ENCODE data around the gene CACNA2D3.

The CACNA2D3 gene

GRCh38 chr3:54877730-54878129 is 755.4 kb downstream of the CACNA2D3 start:
- no peak for DNase-seq (ENCODE audit: low read depth in 2 of 2)

GRCh38 chr3:54878145-54878544 is 755.8 kb downstream of the CACNA2D3 start:
- DNase-seq (ENCODE audit: low read depth in 2 of 2), result no peak

GRCh38 chr3:54882129-54882833 is 759.9 kb downstream of the CACNA2D3 start:
- DNase-seq (ENCODE audit: low read depth in 2 of 2), result peak; percentile 86

DNA sequence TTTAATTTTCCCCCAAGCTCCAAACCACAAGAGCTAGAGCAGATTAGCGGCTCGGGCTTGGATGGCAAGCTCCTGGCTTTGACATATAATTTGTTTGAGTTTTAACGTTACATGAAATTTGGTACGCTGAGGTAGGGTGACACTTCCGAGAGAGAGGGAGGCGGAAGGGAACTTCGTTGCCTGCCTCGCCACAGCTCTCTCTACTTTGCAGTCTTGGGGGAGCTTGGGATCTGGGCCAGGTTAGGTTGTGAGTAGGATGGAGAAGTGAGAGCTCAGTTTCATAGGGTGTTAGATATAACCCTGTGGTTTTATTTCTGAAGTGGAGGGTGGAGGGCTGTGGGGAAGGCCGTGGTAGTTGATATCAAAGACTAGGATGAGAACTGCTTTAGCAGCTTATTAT is 765.8 kb downstream of the CACNA2D3 start:
- DNase-seq (ENCODE audit: low read depth in 2 of 2), result no peak

GRCh38 chr3:54888873-54889272 is 766.5 kb downstream of the CACNA2D3 start:
- DNase-seq (ENCODE audit: low read depth in 2 of 2), result no peak

- no peak for DNase-seq (ENCODE audit: low read depth in 2 of 2)
Observed at GRCh38 chr3:54889731-54890130, 767.4 kb downstream of the CACNA2D3 start.

DNA sequence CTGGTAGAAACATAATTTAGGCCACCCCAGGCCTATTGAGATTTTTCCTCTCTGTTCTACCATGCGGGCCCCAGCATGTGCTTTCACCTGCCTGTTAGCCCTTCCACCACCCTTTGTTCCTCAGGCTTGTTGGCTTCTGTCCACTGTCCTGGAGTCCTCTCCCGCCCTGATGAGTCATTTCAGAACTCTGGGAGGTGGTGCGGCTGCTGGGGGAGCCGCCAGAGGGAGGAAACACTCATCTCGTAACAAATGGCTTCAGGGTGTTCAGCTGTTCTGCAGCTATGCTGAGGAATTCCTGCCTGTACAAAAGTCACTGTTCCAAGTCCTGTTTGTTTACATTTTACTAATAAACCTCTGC is 769.2 kb downstream of the CACNA2D3 start:
- peak; percentile 89 to 90 for DNase-seq (ENCODE audit: low read depth in 2 of 2)

- no peak for DNase-seq (ENCODE audit: low read depth in 2 of 2)
Observed at GRCh38 chr3:54892168-54892567, 769.8 kb downstream of the CACNA2D3 start.

DNA sequence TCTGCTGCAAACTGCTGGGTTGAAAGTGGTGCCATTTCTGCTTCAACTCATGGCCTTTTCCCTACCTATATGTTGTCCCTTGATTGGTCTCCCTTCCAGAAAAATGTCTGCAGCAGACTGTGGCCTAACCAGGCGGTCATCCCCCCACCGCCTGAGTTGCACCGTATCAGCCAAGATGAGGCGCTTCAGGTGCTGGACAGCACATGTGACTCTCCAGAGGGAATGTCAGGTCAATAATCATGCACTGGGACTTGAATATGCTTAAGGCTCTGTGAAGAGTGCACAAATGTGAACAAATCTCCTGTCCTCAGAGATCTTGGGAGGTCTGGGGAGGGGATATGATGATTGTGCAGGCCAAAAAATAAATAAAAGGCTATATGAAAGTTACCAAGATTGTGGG is 773.3 kb downstream of the CACNA2D3 start:
- DNase-seq (ENCODE audit: low read depth in 2 of 2), result no peak

DNA sequence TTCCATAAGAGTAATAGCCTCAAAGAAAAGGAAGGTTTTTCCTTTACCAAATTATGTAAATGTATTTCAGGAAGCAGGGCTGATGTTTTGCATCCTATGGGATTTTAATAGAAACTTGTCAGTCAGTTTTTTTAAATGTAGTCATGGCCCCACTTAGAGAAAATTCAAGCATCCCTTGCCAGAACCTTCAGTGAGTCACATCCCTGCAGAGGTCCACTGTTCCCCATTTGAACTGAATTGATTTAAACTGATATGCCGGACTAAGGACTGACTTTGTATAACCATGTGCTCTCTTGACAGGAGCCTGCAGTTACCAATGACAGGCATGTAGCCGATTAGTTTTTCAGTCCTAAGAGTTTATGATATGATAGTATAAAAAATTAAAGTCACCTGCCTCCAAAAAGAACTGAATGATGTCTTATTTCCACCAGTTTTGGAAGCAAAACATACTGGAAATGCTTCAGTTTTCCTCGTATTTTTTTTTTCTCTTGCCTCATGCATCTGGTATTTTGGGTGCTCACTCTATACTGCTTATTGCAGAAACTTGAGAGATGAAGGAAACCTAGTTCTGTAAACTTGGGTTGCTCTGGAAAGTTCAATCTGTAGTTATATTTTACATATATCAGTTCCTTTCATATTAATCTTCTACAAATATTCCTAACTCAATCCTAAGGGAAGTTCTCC is 774.8 kb downstream of the CACNA2D3 start:
- DNase-seq (ENCODE audit: low read depth in 2 of 2), result peak in 1 of 2 experiments; percentile 42

- no peak for DNase-seq (ENCODE audit: low read depth in 2 of 2)
Observed at GRCh38 chr3:54899273-54899672, 776.9 kb downstream of the CACNA2D3 start.

GRCh38 chr3:54900838-54901591 is 778.7 kb downstream of the CACNA2D3 start:
- DNase-seq (ENCODE audit: low read depth in 2 of 2), result no peak

DNA sequence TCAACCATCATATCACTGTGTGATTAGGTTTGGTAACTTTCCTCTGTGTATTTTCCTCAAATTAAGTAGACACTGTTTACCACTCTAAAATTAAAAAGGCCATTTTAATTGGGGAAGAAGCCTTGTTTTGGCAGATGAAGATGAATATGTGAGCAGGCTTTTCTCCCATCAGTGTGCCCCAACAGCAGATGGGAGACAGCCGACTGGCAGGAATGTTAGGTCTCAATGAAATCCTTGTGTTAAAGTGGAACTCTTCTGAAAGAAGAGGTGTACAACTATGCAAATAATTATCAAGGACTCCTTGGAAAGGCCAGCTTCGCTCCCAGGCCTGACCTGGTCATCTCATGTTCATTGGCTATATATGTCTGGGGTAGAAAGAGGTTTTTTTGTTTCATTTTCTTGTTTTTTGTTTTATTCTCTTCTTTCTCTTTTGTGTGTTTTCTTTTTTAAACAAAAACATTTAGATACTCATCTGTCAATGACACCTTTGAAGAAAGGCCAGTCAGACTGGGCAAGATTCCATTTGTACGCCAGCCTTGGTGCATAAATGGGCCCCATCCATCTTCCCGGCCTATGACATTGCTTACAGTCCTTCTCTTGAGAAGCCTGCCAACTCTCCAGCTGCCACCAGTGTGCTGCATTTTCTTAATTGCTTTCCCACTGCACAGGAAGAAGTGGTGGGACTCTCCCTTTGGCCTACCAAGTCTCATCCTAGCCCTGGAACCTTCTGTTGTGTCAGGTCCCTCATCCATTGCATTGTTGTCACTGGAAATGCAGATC is 779.7 kb downstream of the CACNA2D3 start:
- no peak for DNase-seq (ENCODE audit: low read depth in 2 of 2)

DNA sequence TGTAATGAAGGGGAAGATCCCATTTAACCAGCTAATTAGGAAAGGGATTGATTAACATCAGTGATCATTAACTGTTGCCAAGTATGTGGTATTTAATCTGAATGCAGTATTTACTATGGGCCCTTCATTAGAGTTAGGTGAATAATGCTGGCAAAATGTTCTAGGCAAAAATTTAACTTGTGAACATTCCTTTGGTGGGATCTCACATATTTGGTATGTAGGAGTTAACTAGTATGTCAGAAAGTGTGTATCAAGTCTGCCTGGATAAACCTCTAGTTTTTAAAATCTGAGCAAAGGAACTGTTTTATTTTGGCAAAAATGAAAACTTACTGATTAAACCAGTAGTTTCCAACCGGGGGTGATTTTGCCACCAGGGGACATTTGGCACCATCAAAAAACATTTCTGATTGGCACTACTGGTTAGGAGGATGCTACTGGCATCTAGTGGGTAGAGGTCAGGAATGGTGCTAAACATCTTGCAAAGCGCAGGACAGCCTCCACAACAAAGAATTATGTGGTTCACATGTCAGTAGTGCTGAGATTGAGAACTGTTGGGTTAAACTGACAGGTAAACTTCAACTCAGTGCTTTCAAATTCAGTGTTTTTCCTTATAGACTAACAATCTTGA is 783.0 kb downstream of the CACNA2D3 start:
- peak; percentile 55 to 59 for DNase-seq (ENCODE audit: low read depth in 2 of 2)

- no peak for DNase-seq (ENCODE audit: low read depth in 2 of 2)
Observed at GRCh38 chr3:54905920-54906319, 783.6 kb downstream of the CACNA2D3 start.

- no peak for DNase-seq (ENCODE audit: low read depth in 2 of 2)
Observed at GRCh38 chr3:54906763-54907162, 784.4 kb downstream of the CACNA2D3 start.

- DNase-seq (ENCODE audit: low read depth in 2 of 2), result no peak
Observed at GRCh38 chr3:54909191-54909590, 786.8 kb downstream of the CACNA2D3 start.

DNA sequence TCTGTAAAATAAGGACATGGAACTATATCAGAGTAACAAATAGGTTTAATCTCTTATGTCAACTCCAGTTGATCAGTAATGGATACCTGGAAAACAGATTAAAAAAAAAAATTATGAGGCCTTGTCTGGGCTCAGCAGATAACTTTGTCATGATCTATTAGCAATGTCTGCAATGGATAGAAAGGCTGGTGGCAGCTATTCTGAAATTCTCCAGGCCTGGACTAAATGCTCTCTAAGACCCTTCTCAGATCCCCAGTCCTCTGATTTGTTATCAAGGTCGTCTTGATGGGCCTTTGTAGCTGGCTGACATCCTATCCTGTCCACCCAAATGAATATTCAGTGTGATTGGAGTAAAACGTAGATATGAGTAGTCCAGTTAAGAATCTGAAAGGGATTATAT is 791.8 kb downstream of the CACNA2D3 start:
- no peak for DNase-seq (ENCODE audit: low read depth in 2 of 2)

GRCh38 chr3:54915181-54915580 is 792.8 kb downstream of the CACNA2D3 start:
- no peak for DNase-seq (ENCODE audit: low read depth in 2 of 2)

DNA sequence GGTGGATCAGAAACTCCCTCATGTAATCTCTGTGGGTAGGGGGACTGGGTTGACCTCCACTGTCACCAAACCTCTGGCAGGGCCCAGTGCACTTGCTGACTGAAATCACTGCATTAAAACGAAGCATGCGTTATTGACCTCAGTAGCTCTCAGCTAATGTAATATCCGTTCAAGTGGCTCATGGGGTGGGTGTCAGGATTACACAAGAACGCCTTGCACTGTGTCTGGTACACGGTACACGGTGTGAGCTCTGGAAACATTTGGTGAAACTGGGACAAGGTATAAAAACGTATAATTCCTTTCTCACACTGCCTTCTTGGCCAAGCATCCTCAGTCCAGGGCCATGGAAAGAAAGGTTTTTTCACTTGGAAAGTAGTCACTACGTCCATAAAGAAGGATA is 793.6 kb downstream of the CACNA2D3 start:
- DNase-seq (ENCODE audit: low read depth in 2 of 2), result no peak

GRCh38 chr3:54916732-54917131 is 794.4 kb downstream of the CACNA2D3 start:
- no peak for DNase-seq (ENCODE audit: low read depth in 2 of 2)

GRCh38 chr3:54917174-54917573 is 794.8 kb downstream of the CACNA2D3 start:
- DNase-seq (ENCODE audit: low read depth in 2 of 2), result peak; percentile 77 to 79

All from fibroblast of skin of left quadriceps (primary cell).